DOHH2 (cell line): Measurements from ENCODE around the gene RTTN.

Source experiments
- EZH2phosphoT487 ChIP-seq: fragments of 200-600 bp; sonication (generic); IDR thresholded peaks from 2 replicates; pipeline ENCODE4 v1.6.1; 2017; ENCODE audit warnings: borderline replicate concordance, mild to moderate bottlenecking, antibody characterized with exemption, low read length, moderate library complexity, mixed read lengths
- TF ChIP-seq, protein P1 (sequence below): fragments of 200-600 bp; sonication (generic); IDR thresholded peaks from one replicate; pipeline ENCODE4 v1.5.1; 2014; ENCODE audit warnings: antibody characterized with exemption, mild to moderate bottlenecking, low read depth, low read length; ENCODE audit not compliant: poor library complexity, severe bottlenecking

DNA sequence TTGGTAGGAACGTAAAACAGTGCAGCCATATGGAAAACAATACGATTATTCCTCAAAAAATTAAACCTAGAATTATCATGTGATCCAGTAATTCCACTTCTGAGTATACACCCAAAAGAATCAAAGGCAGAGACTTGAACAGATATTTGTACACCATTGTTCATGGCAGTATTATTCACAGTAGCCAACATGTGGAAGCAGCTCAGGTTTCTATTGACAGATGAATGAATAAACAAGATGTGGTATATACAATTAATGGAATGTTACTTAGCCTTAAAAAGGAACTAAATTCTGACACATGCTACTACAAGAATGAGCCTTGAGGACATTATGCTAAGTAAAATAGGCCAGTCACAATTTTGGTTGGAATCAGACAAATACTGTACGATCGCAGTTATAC, 14.2 kb upstream of the RTTN start:
- TF ChIP-seq, protein P1, sequence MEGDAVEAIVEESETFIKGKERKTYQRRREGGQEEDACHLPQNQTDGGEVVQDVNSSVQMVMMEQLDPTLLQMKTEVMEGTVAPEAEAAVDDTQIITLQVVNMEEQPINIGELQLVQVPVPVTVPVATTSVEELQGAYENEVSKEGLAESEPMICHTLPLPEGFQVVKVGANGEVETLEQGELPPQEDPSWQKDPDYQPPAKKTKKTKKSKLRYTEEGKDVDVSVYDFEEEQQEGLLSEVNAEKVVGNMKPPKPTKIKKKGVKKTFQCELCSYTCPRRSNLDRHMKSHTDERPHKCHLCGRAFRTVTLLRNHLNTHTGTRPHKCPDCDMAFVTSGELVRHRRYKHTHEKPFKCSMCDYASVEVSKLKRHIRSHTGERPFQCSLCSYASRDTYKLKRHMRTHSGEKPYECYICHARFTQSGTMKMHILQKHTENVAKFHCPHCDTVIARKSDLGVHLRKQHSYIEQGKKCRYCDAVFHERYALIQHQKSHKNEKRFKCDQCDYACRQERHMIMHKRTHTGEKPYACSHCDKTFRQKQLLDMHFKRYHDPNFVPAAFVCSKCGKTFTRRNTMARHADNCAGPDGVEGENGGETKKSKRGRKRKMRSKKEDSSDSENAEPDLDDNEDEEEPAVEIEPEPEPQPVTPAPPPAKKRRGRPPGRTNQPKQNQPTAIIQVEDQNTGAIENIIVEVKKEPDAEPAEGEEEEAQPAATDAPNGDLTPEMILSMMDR = no peak
- TF ChIP-seq EZH2phosphoT487 = no peak
